C4-2B (cell line): Measurements from ENCODE around the gene XPO5.

Experiments used
- H3K27ac ChIP-seq: fragments of 450-650 bp; 2 replicates; pipeline ENCODE4 v1.5.1; 2017
- ZFX ChIP-seq: fragments of 450-650 bp; IDR thresholded peaks from 2 replicates; pipeline ENCODE4 v1.6.1; 2017
- TF ChIP-seq, protein P1 (sequence below): fragments of 450-650 bp; conservative IDR thresholded peaks from 2 replicates; pipeline ENCODE4 v1.5.1; 2017; ENCODE audit warnings: mild to moderate bottlenecking

Gene XPO5

DNA sequence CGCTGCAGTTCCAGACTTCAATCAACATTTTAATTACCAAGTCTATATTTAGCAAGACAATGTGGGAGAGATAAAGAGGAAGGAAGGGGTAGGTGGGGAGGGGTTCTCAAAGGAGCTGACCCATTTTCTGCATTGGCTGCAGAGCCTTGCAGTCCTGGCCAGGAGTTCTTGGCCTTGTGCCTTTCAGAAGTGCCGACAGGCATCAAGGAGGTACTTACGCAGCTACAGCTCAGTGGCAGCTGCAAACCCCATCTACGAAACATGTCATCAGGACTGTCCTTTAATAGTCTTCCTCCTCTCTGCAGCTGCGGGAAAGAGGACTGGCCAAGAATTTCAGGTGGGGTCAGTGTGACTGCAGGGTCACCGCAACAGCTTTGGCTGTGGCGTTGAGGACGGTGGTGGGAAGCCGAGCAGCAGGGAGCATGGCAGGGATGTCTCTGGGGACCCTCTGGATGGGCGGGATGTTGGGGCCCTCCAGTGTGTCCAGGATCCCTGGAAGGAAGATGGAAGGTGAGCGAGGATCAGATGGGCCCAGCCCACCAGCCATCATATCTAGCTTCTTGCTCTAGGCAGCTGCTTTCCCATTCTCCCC lies 63.9 kb downstream of the XPO5 start:
- H3K27ac ChIP-seq, result no peak overlapping the region
- no peak for TF ChIP-seq ZFX
- TF ChIP-seq, protein P1, sequence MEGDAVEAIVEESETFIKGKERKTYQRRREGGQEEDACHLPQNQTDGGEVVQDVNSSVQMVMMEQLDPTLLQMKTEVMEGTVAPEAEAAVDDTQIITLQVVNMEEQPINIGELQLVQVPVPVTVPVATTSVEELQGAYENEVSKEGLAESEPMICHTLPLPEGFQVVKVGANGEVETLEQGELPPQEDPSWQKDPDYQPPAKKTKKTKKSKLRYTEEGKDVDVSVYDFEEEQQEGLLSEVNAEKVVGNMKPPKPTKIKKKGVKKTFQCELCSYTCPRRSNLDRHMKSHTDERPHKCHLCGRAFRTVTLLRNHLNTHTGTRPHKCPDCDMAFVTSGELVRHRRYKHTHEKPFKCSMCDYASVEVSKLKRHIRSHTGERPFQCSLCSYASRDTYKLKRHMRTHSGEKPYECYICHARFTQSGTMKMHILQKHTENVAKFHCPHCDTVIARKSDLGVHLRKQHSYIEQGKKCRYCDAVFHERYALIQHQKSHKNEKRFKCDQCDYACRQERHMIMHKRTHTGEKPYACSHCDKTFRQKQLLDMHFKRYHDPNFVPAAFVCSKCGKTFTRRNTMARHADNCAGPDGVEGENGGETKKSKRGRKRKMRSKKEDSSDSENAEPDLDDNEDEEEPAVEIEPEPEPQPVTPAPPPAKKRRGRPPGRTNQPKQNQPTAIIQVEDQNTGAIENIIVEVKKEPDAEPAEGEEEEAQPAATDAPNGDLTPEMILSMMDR, result no peak

DNA sequence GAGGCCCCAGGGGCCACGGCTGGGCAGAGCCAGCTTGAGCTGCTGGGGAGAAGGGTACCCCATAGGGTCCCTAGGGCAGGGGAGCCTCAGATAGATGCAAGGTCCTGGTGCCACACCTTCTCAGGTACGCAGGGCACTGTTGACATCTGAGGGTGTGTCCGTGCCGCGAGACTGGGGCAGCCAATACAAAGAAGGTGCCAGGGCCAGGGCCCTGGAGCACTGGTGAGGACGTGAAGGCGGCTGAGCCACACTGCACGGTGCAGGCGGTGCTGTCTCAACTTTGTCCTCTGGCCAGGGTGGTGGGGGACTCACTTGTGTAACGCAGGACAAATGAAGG lies 65.0 kb downstream of the XPO5 start:
- peak overlapping the region; percentile 43; the same call in 1 of the 2 replicates for H3K27ac ChIP-seq
- TF ChIP-seq, protein P1, result no peak
- TF ChIP-seq ZFX, result no peak

DNA sequence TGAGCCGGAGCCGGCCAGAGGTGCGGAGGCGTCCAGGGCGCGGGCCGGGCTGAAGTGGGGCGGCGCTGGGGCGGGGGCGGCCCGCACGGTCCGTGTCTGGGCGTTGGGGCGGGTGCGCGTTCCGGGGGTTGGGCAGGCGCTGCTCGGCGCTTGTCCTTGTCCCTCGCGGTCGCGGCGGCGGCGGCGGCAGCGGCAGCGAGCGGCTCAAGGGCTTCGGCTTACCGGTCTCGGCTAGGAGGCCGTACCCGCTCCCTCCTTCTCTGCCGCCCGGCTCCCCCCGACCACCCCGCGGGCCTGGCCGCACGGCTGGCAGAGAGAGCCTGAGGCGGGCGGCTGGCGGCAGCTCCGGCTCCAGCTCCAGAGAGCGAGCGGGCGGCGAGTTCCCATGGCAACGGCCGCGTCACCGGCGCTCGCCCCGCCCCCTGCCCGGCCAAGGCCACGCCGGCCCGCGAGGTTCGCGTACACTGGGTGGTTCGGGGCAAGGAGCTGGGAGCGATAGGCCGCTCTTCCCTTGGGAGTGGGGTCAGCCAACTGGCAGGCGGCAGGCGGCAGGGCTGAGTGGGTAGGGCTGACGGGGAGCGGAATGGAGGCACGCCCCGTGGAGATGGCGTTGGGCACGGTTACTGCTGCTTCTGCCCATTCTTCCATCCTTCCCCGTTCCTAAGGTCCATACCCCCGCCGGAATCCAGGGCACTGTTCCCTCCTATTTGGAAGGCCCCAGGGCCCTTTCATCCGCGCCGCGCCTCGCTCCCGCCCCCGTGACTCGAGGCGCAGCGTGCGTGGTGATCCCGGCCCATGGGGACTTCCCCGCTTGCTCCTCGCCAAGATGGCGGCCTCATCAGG lies 65.6 kb downstream of the XPO5 start, which contains the start of gene LRRC73:
Gene LRRC73, minus strand, starts transcription at position 363 of the 843 bp plus-strand sequence. CDS start 561 bp downstream, outside the sequence.
- TF ChIP-seq ZFX, result no peak
- TF ChIP-seq, protein P1, result no peak
- H3K27ac ChIP-seq, result peak within 1 kb of the TSS; percentile 43

DNA sequence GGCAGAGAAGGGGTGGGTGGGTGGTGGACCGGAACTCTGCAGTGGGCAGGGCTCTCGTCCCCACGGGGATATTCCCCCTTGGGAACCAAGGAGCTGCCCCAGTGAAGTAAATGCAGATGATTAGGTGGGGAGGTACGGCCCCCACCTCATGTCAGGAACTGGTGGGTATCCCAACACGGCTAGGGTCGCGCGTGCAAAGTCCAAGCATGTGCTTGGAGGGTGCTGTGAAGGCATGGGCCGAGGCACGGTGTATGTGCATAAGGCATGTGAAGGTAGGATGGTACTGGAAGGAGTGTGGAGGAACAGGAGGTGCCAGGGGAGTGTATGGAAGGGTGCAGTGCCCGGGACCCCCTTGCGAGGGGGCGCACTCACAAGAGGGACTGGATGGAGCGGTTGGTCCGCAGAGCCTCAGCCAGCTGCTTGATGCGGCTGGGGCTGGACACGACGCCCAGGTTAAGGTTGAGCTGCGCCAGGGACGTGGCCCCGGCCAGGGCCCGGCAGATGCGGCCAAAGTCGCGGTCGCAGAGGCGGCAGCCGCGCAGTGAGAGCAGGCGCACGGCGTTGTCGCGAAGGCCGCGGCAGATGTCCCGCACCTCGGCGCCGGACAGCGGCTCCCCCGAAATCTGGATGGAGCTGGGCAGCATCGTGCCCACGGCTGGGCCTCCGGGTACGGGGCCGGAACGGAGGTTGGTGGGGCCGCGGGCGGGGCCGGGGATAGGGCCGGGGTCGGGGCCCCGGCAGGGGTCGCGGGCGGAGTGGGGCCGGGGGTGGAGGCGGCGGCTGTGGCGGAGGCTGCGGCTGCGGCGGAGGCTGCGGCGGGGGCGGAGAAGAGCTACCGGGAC lies 66.5 kb downstream of the XPO5 start:
- TF ChIP-seq, protein P1, result no peak
- peak; percentile 38; the same call in 1 of the 2 replicates for TF ChIP-seq ZFX

DNA sequence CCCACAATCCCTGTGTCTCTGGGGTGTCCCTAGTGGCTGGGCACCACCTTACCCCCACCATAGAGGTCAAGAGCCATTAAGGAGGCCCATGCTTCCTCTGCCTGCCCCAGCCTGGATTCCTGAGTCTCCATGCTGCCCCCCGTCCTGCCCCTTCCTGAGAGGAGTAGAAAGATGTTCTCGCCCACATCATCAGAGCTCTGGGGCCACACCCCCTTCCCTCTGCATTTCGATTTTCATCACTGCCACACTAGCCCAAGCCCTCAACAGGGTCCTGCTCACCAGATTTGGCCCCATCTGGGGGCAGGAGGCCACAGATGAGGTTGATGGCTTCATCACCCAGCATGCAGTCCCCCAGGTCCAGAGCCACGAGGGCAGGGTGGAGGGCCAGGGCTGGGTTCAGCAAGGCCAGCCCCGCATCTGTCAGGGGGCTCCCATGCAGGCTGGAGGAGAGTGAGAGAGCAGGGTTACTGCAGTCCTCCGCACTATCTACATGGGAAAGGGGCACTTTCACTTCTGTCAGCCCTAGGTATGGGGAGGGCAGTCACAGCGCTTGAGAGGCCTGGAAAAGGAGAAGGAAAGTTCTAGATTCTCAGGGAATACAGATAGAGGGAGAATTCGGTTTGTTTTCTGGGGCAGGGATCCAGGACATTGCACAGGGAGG lies 67.2 kb downstream of the XPO5 start:
- no peak overlapping the region for H3K27ac ChIP-seq
- TF ChIP-seq ZFX, result no peak
- TF ChIP-seq, protein P1, result no peak

More for the DNA sequence above, 66.5 kb downstream of the XPO5 start:
- H3K27ac ChIP-seq, result peak overlapping the region; percentile 43

DNA sequence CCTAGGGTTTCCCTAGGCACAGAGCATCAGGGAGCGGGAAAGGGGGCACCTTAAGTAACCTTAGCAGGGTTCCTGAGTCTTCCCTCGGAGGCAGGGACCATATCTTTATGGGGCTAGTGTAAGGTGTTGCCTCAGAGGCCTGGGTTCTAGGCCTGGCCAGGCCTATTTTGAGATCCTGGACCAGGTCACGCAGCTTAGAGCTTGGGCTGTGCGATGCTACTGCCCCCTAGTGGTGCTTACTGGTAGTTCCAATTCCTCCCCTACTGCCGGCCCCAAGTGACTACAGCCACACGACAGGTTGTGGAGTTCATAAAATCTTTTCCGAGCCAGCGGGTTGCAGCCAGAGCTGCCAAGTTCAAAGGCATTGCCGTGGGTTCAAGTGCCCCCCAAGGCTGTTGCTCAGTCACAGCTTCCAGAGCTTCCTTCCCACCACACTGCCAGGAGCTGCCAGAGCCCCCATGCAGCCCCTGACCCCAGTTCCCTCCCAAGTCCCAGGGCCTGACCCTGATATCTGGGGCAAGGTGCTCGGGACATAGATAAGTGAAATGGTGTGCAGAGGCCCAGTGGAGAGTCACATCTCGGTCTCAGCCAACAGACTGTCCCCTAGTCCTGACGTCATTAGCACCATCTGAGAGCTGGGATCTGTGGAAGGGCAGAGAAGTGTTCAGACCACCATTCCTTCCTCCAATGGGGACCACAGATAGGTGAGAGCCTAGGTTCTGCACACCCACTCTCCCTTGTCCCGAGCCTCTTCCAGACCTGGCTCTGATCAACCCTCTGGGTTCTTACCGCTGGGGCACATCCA lies 69.0 kb downstream of the XPO5 start:
- H3K27ac ChIP-seq, result no peak overlapping the region
- TF ChIP-seq, protein P1, result peak; percentile 97
- no peak for TF ChIP-seq ZFX
